ENCODE data around the gene STX18. TPM values are rescaled to one million over a fixed set of nuclear protein-coding genes. Genes with fewer than 3 reads are reported as not detected.

Gene STX18
- total RNA-seq, 1 experiment from 2014 or later = 20.2 TPM

- H3K4me3 ChIP-seq = no peak overlapping the region
- no peaks in the 10 kb centered on the region for H3K27me3 ChIP-seq
- no peak for DNase-seq
- H3K36me3 ChIP-seq = peaks cover 4% of the 10 kb centered on the region; the same call in 1 of the 2 replicates
- no peaks in the 10 kb centered on the region for H3K9me3 ChIP-seq
These were observed 39.0 kb downstream of the STX18 start for GRCh38 chr4:4502694-4503311.

- H3K9me3 ChIP-seq = no peaks in the 10 kb centered on the region
- no peak for DNase-seq
- H3K27me3 ChIP-seq = no peaks in the 10 kb centered on the region
- no peak overlapping the region for H3K4me3 ChIP-seq
- peaks cover 4% of the 10 kb centered on the region; the same call in 1 of the 2 replicates for H3K36me3 ChIP-seq
These were observed 40.2 kb downstream of the STX18 start for GRCh38 chr4:4501679-4502078.

DNA sequence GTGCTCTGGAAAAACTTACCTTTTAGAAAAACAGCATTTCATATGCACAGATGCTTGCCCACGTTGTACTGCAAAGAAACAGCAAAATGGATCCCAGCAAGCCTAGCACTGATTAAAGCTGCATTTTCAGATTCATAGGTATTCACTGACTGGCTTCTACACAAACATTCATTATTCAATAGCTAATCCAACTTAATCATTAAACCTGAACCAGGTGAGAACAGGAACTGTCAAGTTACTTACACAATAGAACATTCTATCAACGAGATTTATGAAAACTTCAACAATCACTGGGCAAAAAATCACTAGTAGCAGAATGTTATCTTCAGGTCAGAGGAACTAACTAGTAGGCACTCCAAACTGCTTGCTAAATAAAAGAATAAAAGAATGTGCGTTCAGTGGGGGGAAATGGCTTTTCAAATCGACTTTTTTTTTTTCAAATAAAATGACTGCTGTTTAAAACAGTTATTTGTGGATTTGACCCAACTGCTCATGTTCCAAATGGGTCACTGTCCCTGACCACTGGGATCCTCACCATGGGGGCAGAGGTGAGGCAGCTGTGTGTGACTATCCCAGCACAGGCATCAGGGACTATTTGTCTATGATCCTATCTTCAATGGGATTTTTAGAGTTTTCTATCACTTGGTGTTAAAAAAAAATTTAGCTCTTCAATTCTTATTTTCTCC, 42.3 kb downstream of the STX18 start:
- no peak for DNase-seq
- H3K36me3 ChIP-seq = no peaks in the 10 kb centered on the region

GRCh38 chr4:4496592-4497372, 45.1 kb downstream of the STX18 start:
- no peaks in the 10 kb centered on the region for H3K9me3 ChIP-seq
- H3K36me3 ChIP-seq = no peaks in the 10 kb centered on the region
- DNase-seq = no peak
- H3K4me3 ChIP-seq = no peak overlapping the region
- no peaks in the 10 kb centered on the region for H3K27me3 ChIP-seq

More for the DNA sequence above, 42.3 kb downstream of the STX18 start:
- Histone ChIP-seq H3K27me3 (no peaks in the 10 kb centered on the region), H3K9me3 (no peaks in the 10 kb centered on the region), H3K4me3 (no peak overlapping the region)

DNA sequence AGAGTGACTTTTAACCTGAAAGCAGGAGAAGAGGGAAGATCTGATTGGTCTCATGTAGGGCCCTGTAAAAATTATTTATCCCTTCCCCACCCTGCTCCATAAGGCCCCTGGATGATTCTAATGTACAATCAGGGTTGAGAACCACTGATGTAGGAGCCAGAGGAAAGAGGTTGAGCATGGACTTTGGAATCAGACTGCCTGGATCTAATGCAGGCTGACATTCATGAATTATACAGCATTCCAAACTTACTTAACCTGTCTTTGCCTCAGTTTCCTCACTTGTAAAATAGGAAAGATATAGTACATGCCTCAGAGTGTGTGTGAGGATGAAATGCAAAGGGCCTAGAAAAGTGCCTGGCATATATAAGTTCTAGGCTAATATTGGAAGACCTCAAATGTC, 47.0 kb downstream of the STX18 start:
- no peaks in the 10 kb centered on the region for H3K36me3 ChIP-seq
- no peaks in the 10 kb centered on the region for H3K27me3 ChIP-seq
- no peak overlapping the region for H3K4me3 ChIP-seq
- no peaks in the 10 kb centered on the region for H3K9me3 ChIP-seq
- no peak for DNase-seq

DNA sequence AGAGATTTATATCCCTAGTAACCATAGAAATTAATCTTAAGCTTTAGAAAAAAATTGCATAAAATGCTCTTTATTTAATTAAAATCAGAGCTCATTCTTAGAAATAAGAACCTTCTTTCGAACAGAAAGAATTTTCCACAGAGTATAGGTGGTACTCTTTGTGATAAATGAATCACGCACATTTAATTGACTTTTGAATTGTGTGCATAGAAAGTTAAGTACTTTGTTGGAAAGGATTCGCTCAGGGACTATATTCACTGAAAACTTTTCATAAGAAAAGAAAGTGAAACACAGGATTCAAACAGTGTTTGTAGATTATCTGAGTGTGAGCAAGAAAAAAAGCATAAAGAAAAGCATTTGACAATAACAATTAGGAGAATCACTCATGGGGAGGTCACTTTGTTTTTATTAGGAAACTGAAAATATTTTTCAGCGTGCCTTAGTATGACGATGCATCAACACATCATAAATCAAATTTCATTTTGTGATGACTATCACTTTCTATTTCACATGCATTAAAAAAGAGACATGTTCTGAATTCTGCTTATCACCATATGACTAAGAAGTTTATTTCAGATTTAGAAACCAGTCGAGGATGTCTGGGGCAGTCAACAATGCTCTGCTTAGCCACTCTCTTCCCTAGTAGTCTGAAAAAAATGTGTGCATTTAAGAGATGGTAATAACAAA, 49.5 kb downstream of the STX18 start:
- no peak for DNase-seq
- peak overlapping the region; percentile 41 for H3K4me3 ChIP-seq
- no peaks in the 10 kb centered on the region for H3K27me3 ChIP-seq
- H3K9me3 ChIP-seq = no peaks in the 10 kb centered on the region
- no peaks in the 10 kb centered on the region for H3K36me3 ChIP-seq

DNA sequence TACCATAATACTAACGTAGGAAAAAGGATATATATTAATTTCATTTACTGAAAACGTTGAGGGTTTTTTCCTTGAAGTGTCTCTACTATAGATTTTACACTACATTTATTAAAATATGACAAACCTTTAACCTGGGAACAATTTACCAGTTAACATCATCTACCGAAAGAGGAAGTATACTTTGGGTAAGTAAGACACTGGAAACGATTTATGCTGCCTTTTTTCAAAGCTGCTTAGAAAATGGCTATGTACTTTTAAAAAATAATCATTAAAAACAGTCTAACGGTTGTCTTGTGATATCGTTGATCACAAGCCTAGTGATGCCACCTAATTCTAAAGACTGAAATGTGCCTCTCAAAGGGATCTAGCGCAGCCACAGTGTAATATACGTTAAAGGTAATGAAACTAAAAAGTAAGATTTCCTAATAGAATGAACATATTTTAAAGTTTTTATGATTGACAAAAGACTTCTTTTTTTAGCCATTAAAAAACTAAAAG, 50.4 kb downstream of the STX18 start:
- Histone ChIP-seq H3K27me3 (no peaks in the 10 kb centered on the region), H3K36me3 (no peaks in the 10 kb centered on the region), H3K4me3 (peak overlapping the region; percentile 41), H3K9me3 (no peaks in the 10 kb centered on the region)
- DNase-seq = no peak

GRCh38 chr4:4490816-4491215, 51.0 kb downstream of the STX18 start:
- no peaks in the 10 kb centered on the region for H3K9me3 ChIP-seq
- no peaks in the 10 kb centered on the region for H3K27me3 ChIP-seq
- no peaks in the 10 kb centered on the region for H3K36me3 ChIP-seq
- peak overlapping the region; percentile 41 for H3K4me3 ChIP-seq
- DNase-seq = no peak

GRCh38 chr4:4490041-4490440, 51.8 kb downstream of the STX18 start:
- H3K9me3 ChIP-seq = no peaks in the 10 kb centered on the region
- peak overlapping the region; percentile 41 for H3K4me3 ChIP-seq
- H3K36me3 ChIP-seq = no peaks in the 10 kb centered on the region
- H3K27me3 ChIP-seq = no peaks in the 10 kb centered on the region
- no peak for DNase-seq

- H3K9me3 ChIP-seq = no peaks in the 10 kb centered on the region
These were observed 53.1 kb downstream of the STX18 start for GRCh38 chr4:4488405-4489404.

DNA sequence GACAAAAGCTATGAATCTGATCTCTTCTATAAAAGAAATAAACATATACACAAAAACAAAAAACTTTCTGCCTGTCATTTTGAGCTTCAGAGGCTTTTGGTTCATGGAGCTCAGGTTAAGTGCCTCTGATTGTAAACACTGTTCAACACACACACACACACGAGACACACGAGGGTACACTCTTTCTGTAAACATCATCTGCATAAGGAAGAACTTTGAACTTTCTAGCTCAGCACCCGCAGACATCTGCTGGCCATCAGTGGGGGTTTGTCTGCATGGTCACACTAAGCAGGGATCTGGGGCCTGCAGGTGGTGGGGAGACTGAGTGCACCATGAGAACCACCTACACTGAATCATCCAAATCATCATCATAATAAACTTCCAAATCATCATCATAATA, 54.9 kb downstream of the STX18 start:
- Histone ChIP-seq H3K27me3 (no peaks in the 10 kb centered on the region), H3K4me3 (no peak overlapping the region), H3K36me3 (no peaks in the 10 kb centered on the region), H3K9me3 (no peaks in the 10 kb centered on the region)
- no peak for DNase-seq

More at GRCh38 chr4:4488405-4489404, 53.1 kb downstream of the STX18 start:
- no peaks in the 10 kb centered on the region for H3K36me3 ChIP-seq
- H3K4me3 ChIP-seq = no peak overlapping the region
- no peaks in the 10 kb centered on the region for H3K27me3 ChIP-seq
- DNase-seq = peak; percentile 56

DNA sequence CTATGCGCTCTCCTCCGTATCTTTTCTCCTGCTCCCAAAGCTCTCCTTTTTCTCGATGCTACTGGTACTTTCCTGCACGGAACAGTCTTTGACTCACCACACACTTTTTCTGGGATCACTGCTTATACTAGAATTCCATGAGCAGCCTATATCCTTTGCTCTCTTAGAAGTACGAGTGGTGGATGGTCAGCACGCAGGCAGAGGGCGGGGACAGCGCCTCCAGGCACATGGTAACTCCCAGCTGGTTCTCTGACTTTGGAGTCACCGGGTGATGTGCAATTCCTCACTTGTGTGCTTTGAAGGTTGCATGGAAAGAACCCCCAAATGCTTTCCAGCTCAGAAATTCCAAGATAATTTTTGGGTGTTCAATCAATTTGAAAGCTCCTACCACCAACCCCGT, 56.0 kb downstream of the STX18 start:
- H3K9me3 ChIP-seq = no peaks in the 10 kb centered on the region
- no peak overlapping the region for H3K4me3 ChIP-seq
- no peak for DNase-seq
- H3K27me3 ChIP-seq = no peaks in the 10 kb centered on the region
- H3K36me3 ChIP-seq = no peaks in the 10 kb centered on the region

DNA sequence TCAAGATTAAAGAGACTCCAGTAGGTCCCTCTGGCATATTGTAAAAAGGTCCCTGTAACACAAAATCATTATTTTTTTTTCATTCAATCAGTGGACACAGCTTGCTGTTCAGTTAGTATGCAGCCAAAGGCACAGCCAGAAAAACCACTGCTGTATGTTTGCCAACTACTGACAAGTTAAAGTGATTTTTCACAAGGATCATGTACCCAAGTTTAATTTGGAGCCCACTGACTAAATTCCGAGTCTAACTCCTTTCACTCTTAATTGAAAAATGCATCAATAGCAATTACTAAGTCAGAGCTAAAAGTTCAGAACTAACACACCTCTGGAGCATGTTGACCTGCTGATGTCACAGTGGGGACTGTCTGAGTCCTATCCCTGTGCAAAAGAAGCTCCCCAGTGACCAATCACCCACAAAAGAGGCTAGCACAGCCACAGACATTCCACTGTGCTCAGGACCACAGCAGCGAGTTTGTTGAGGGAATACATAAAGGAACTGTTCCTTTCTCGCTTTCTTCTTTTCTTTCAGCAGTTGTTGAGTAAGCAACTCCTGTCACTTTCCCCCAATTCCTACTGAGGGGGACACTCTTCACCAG, 60.4 kb downstream of the STX18 start:
- Histone ChIP-seq H3K27me3 (no peaks in the 10 kb centered on the region), H3K36me3 (no peaks in the 10 kb centered on the region), H3K9me3 (no peaks in the 10 kb centered on the region), H3K4me3 (no peak overlapping the region)
- no peak for DNase-seq

- Histone ChIP-seq H3K9me3 (no peaks in the 10 kb centered on the region), H3K27me3 (no peaks in the 10 kb centered on the region), H3K4me3 (no peak overlapping the region), H3K36me3 (no peaks in the 10 kb centered on the region)
- peak; percentile 16 for DNase-seq
These were observed 61.0 kb downstream of the STX18 start for GRCh38 chr4:4480685-4481398.

GRCh38 chr4:4480205-4480604, 61.6 kb downstream of the STX18 start:
- Histone ChIP-seq H3K4me3 (no peak overlapping the region), H3K27me3 (no peaks in the 10 kb centered on the region), H3K36me3 (no peaks in the 10 kb centered on the region), H3K9me3 (no peaks in the 10 kb centered on the region)
- no peak for DNase-seq
